CD4-positive, alpha-beta memory T cell (primary cell): ENCODE results near the gene BCL7C. TPM values are rescaled to one million over a fixed set of nuclear protein-coding genes. Genes with fewer than 3 reads are reported as not detected.

ENCODE experiments used
- CTCF ChIA-PET: fragments of 350-600 bp; sonication (Branson Sonifier 250); formaldehyde crosslinking; loops from one replicate; lab custom pipeline; 2021; ENCODE audit warnings: inconsistent platforms; ENCODE audit not compliant: partially characterized antibody; lab: Charles Lee
- POLR2A ChIA-PET: fragments of 350-600 bp; sonication (Branson Sonifier 250); formaldehyde crosslinking; loops from one replicate; lab custom pipeline; 2021; ENCODE audit not compliant: partially characterized antibody; lab: Charles Lee
- DNase-seq, 5 donors: peaks; one replicate each; pipeline versions ENCODE4 v3.0.0 to v3.0.0-alpha.2; 2020 to 2022; ENCODE audit warnings: mixed read lengths in 1 of 5
- H3K27ac ChIP-seq: one replicate; pipeline ENCODE4 v1.7.0; 2013; ENCODE audit warnings: low read depth, low read length
- H3K27me3 ChIP-seq: 2 replicates; pipeline ENCODE4 v1.7.0; 2013; ENCODE audit warnings: mild to moderate bottlenecking, low read length, moderate library complexity; ENCODE audit not compliant: insufficient read depth
- H3K36me3 ChIP-seq: 2 replicates; pipeline ENCODE4 v1.7.0; 2013; ENCODE audit warnings: mild to moderate bottlenecking, low read length, moderate library complexity; ENCODE audit not compliant: insufficient read depth
- H3K4me1 ChIP-seq: 2 replicates; pipeline ENCODE4 v1.7.0; 2013; ENCODE audit warnings: mild to moderate bottlenecking, low read length, moderate library complexity; ENCODE audit not compliant: insufficient read depth
- H3K4me3 ChIP-seq, 2 donors: one replicate each; pipeline ENCODE4 v1.7.0; 2013; ENCODE audit warnings: low read length in 2 of 2, mild to moderate bottlenecking in 1 of 2
- H3K9me3 ChIP-seq, 2 donors: one replicate each; pipeline ENCODE4 v1.7.0; 2013; ENCODE audit warnings: low read length in 2 of 2, control low read depth in 1 of 2; ENCODE audit not compliant: control insufficient read depth in 1 of 2
- H3K27ac Mint-ChIP-seq, 7 donors: one replicate each; pipeline ENCODE4 v1.8.0; 2020 to 2021; ENCODE audit warnings: mixed read lengths in 7 of 7, mild to moderate bottlenecking in 6 of 7, inconsistent platforms in 3 of 7, moderate library complexity in 3 of 7
- H3K27me3 Mint-ChIP-seq, 2 donors: one replicate each; pipeline ENCODE4 v1.8.0; 2020 to 2021; ENCODE audit warnings: mixed read lengths in 2 of 2
- H3K36me3 Mint-ChIP-seq, 2 donors: one replicate each; pipeline ENCODE4 v1.8.0; 2020 to 2021; ENCODE audit warnings: mixed read lengths in 2 of 2, inconsistent platforms in 1 of 2, mild to moderate bottlenecking in 1 of 2
- H3K4me1 Mint-ChIP-seq, 4 donors: one replicate each; pipeline ENCODE4 v1.8.0; 2020 to 2021; ENCODE audit warnings: mixed read lengths in 4 of 4, mild to moderate bottlenecking in 1 of 4
- H3K4me3 Mint-ChIP-seq, 8 donors: one replicate each; pipeline ENCODE4 v1.8.0; 2020 to 2021; ENCODE audit warnings: mixed read lengths in 8 of 8, mild to moderate bottlenecking in 7 of 8, moderate library complexity in 6 of 8, inconsistent platforms in 3 of 8
- H3K9me3 Mint-ChIP-seq, 8 donors: one replicate each; pipeline ENCODE4 v1.8.0; 2020 to 2021; ENCODE audit warnings: mixed read lengths in 8 of 8, mild to moderate bottlenecking in 5 of 8, inconsistent platforms in 3 of 8, moderate library complexity in 1 of 8
- intact Hi-C: fragments of 100-400 bp; cut with micrococcal nuclease; formaldehyde crosslinking; loops from one replicate; pipeline ENCODE4 v1.15.1; 2023
- polyA plus RNA-seq, 2 donors: library from polyadenylated mRNA; unstranded; fragments of 300-500 nt; fragmentation: Illumina TruSeq; gene quantifications; one replicate each; pipeline ENCODE4 v1.2.3, GENCODE V29; 2021
- total RNA-seq, 2 experiments: library from RNA; stranded (reverse); gene quantifications; one replicate each; pipeline ENCODE4 v1.2.3, GENCODE V29; 2021

BCL7C gene
- total and polyA plus RNA-seq, 4 experiments from 2014 or later = 25.5 to 53.1 (median 36.3) TPM

GRCh38 chr16:30903002-30903401, 9.1 kb upstream of the BCL7C start:
- Histone ChIP-seq H3K36me3 (no peaks in the 10 kb centered on the region), H3K4me3 (no peak overlapping the region), H3K4me1 (peaks cover 45% of the 10 kb centered on the region), H3K27me3 (no peaks in the 10 kb centered on the region), H3K9me3 (no peaks in the 10 kb centered on the region), H3K27ac (peak overlapping the region; percentile 8)
- H3K4me3 Mint-ChIP-seq = peak overlapping the region; percentile 94 to 99 (median 96)
- peaks cover 0 to 3% of the 10 kb centered on the region in 2 donors for H3K36me3 Mint-ChIP-seq
- H3K27me3 Mint-ChIP-seq = no peaks in the 10 kb centered on the region
- H3K9me3 Mint-ChIP-seq = no peaks in the 10 kb centered on the region
- intact Hi-C loops = loop anchor here (2.0 kb wide), 1 partner anchor 28 kb away; no protein-coding TSS in a partner anchor
- ChIA-PET CTCF (interaction anchor here (0.9 to 8.3 kb wide), 13 partner anchors 10 to 239 kb away, joined by 3 to 124 read pairs (median 7); no protein-coding TSS in a partner anchor), POLR2A (interaction anchor here (1.1 to 10.9 kb wide), 18 partner anchors 10 to 1096 kb away, joined by 3 to 177 read pairs (median 6); partner anchors contain the start of genes ARMC5, FBRS, PHKG2 and ZNF646)
- H3K27ac Mint-ChIP-seq = peak overlapping the region; percentile 91 to 99 (median 98)
- DNase-seq = no peak
- H3K4me1 Mint-ChIP-seq = peaks cover 25 to 52% (median 37%) of the 10 kb centered on the region in 4 donors

- peaks cover 19 to 47% (median 32%) of the 10 kb centered on the region in 4 donors for H3K4me1 Mint-ChIP-seq
- H3K27ac Mint-ChIP-seq = peak overlapping the region; percentile 91 to 99 (median 98)
- H3K4me1 ChIP-seq = peaks cover 41% of the 10 kb centered on the region
- ChIA-PET CTCF (interaction anchor here (0.6 to 8.3 kb wide), 23 partner anchors 8 to 541 kb away, joined by 3 to 124 read pairs (median 5); no protein-coding TSS in a partner anchor), POLR2A (interaction anchor here (0.8 to 10.9 kb wide), 23 partner anchors 10 to 1095 kb away, joined by 3 to 177 read pairs (median 6); partner anchors contain the start of genes ARMC5, FBRS, PHKG2 and PRR14)
- no peaks in the 10 kb centered on the region for H3K27me3 ChIP-seq
- no peaks in the 10 kb centered on the region for H3K9me3 Mint-ChIP-seq
- DNase-seq = peak; percentile 54 to 72 (median 58)
- H3K4me3 Mint-ChIP-seq = peak overlapping the region; percentile 94 to 99 (median 96)
- H3K4me3 ChIP-seq = peak overlapping the region in 1 of 2 donors; percentile 68
- peaks cover 0 to 3% of the 10 kb centered on the region in 2 donors for H3K36me3 Mint-ChIP-seq
- no peaks in the 10 kb centered on the region for H3K36me3 ChIP-seq
- intact Hi-C loops = loop anchor here (1.0 to 2.0 kb wide), 4 partner anchors 19 to 58 kb away; no protein-coding TSS in a partner anchor
- no peaks in the 10 kb centered on the region for H3K27me3 Mint-ChIP-seq
- H3K27ac ChIP-seq = peak overlapping the region; percentile 70
- H3K9me3 ChIP-seq = no peaks in the 10 kb centered on the region
Measured at GRCh38 chr16:30902029-30902972, 8.4 kb upstream of the BCL7C start.

GRCh38 chr16:30901201-30902028, 7.5 kb upstream of the BCL7C start:
- Histone ChIP-seq H3K27me3 (no peaks in the 10 kb centered on the region), H3K27ac (no peak overlapping the region), H3K36me3 (no peaks in the 10 kb centered on the region), H3K4me3 (peak overlapping the region in 1 of 2 donors; percentile 46), H3K9me3 (no peaks in the 10 kb centered on the region), H3K4me1 (peaks cover 45% of the 10 kb centered on the region)
- Mint-ChIP-seq H3K27ac (peak overlapping the region; percentile 72 to 85 (median 76)), H3K9me3 (no peaks in the 10 kb centered on the region), H3K4me3 (peak overlapping the region; percentile 69 to 83 (median 79)), H3K4me1 (peaks cover 22 to 47% (median 34%) of the 10 kb centered on the region in 4 donors), H3K36me3 (peaks cover 0 to 3% of the 10 kb centered on the region in 2 donors), H3K27me3 (no peaks in the 10 kb centered on the region)
- DNase-seq = no peak
- ChIA-PET CTCF (interaction anchor here (0.6 to 8.3 kb wide), 23 partner anchors 9 to 542 kb away, joined by 3 to 124 read pairs (median 3); no protein-coding TSS in a partner anchor), POLR2A (interaction anchor here (0.8 to 10.9 kb wide), 20 partner anchors 9 to 558 kb away, joined by 3 to 177 read pairs (median 6); partner anchors contain the start of genes ARMC5, FBRS, PHKG2 and PRR14)
- intact Hi-C loops = loop anchor here (1.0 to 2.0 kb wide), 4 partner anchors 20 to 57 kb away; no protein-coding TSS in a partner anchor

- DNase-seq = no peak
- Mint-ChIP-seq H3K27me3 (no peaks in the 10 kb centered on the region), H3K4me3 (peak overlapping the region in 4 of 8 donors; percentile 13 to 81 (median 58)), H3K36me3 (peaks cover 0 to 3% of the 10 kb centered on the region in 2 donors), H3K9me3 (no peaks in the 10 kb centered on the region), H3K4me1 (peaks cover 27 to 55% (median 40%) of the 10 kb centered on the region in 4 donors), H3K27ac (peak overlapping the region in 3 of 7 donors; percentile 66 to 85 (median 73))
- Histone ChIP-seq H3K4me3 (no peak overlapping the region), H3K36me3 (no peaks in the 10 kb centered on the region), H3K27ac (no peak overlapping the region), H3K9me3 (no peaks in the 10 kb centered on the region), H3K4me1 (peaks cover 53% of the 10 kb centered on the region), H3K27me3 (no peaks in the 10 kb centered on the region)
- ChIA-PET CTCF (interaction anchor here (0.6 to 8.3 kb wide), 15 partner anchors 9 to 242 kb away, joined by 3 to 124 read pairs (median 7); no protein-coding TSS in a partner anchor), POLR2A (interaction anchor here (0.6 to 10.9 kb wide), 6 partner anchors 22 to 352 kb away, joined by 3 to 177 read pairs (median 19); no protein-coding TSS in a partner anchor)
- intact Hi-C loops = no loop called here
Measured at GRCh38 chr16:30900588-30900987, 6.7 kb upstream of the BCL7C start.

- Mint-ChIP-seq H3K4me1 (peaks cover 30 to 58% (median 47%) of the 10 kb centered on the region in 4 donors), H3K36me3 (peaks cover 0 to 3% of the 10 kb centered on the region in 2 donors), H3K27ac (peak overlapping the region in 1 of 7 donors; percentile 35), H3K4me3 (peak overlapping the region in 1 of 8 donors; percentile 41), H3K27me3 (no peaks in the 10 kb centered on the region), H3K9me3 (no peaks in the 10 kb centered on the region)
- Histone ChIP-seq H3K27me3 (no peaks in the 10 kb centered on the region), H3K4me3 (no peak overlapping the region), H3K4me1 (peaks cover 55% of the 10 kb centered on the region), H3K9me3 (no peaks in the 10 kb centered on the region), H3K36me3 (no peaks in the 10 kb centered on the region), H3K27ac (no peak overlapping the region)
- POLR2A ChIA-PET = interaction anchor here (3.0 to 10.9 kb wide), 3 partner anchors 23 to 94 kb away, joined by 19 to 177 read pairs (median 19); no protein-coding TSS in a partner anchor
- no peak for DNase-seq
- intact Hi-C loops = no loop called here
- CTCF ChIA-PET = interaction anchor here (0.8 to 8.3 kb wide), 3 partner anchors 31 to 55 kb away, joined by 4 to 124 read pairs (median 28); no protein-coding TSS in a partner anchor
Measured at GRCh38 chr16:30899794-30900193, 5.9 kb upstream of the BCL7C start.
